KBM-7 (cell line): ENCODE measurements around the gene DHX32.
"Not testable (repeated sequence)": the region's sequence is repeated elsewhere in the genome, so short reads cannot be mapped to it uniquely, and the experiment has no call there.

Experiments
- DNase-seq: peaks from one replicate; pipeline ENCODE4 v3.0.0-alpha.2; 2015
- in situ Hi-C: fragments of 300-500 bp; cut with MboI; formaldehyde crosslinking; loops from 2 replicates; pipeline ENCODE4 v1.14.3; 2020; ENCODE audit warnings: low sequenced_read_pairs, low pct_unique_long_range_greater_than_20kb, mixed read lengths

The DHX32 gene

DNA sequence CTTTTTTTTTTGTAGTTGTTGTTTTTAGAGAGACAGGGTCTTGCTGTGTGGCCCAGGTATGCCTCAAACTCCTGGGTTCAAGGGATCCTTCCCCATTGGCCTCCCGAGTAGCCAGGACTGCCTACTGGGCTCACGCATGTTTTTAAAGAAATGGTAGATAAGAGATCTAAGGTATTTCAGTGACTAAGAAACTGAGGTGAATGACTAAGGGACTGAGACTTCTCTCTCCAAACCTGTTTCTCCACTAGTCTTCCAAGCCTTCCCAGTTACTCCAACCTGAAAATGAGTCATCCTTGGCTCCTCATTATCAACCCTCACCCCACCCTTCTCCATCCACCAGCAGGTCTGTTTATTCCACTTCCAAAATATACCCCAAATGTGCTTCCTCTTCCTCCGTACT lies 19.9 kb upstream of the DHX32 start:
- DNase-seq, in situ Hi-C loops: not testable (repeated sequence)

DNA sequence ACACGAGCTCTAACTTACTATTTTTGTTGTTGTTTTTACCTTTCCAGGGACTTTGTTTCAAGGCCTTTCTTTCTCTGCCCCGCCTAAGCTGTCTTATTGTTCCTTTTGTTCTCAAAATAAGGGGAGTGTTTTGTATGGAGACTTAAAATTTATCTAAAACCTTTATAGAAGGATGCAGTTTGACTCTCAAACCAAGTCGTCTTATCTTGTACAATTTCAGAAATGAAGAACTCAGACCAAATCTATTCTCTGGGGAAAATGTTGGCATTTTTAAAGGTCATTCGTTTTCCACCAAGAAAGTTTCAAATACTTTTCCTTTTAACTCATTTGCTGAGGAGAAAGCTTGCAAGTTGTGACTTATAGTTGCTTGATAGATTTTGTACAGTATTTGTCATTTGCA lies 16.2 kb upstream of the DHX32 start:
- in situ Hi-C loops, DNase-seq: not testable (repeated sequence)

DNA sequence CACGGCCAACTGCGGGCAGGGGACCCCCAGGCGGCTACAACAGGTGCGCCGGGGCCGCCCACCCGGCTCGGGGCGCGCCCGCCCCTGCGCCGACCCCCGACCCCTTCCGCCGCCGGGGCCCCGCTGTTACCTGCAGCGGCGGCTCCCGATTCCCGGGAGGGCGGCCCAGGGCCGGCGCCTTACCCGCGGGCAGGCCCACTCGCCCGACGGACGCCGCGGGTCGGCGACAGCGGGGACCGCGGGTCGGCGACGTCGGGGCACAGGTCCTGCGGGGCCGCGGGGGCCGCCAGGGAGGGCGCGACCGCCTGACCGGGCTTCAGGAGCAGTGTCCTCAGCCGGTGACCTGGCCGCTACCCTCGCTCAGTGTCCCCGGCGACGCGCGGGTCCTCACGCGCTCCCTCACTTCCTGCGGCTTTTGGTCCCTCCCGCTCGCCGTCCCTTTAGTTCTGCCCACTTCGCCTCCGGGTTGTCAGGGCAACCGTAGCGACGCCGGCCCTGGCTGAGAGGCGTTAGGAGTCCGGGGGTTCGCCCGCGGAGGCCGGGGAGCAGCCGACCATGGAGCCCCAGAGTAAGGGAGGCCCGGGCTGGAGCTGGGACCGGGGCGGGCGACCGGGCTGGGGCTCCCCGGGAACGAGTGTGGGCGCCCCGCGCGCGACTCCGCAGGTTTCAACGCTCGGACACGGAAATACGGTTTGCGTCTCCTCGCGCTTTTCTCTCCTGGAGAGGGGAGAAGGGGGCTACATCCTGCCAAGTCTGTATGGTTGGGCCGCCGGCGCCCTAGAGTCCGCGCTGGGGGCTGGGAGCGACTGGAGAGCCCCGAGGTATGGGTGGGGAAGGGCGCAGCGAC lies 15.2 kb upstream of the DHX32 start, which contains the start of gene FANK1:
TSS of gene FANK1 (plus strand) at position 477 of the 847 bp plus-strand sequence. CDS start at position 556, 79 bp downstream.
- DNase-seq: peak; percentile 82
- in situ Hi-C loops: not testable (repeated sequence)

DNA sequence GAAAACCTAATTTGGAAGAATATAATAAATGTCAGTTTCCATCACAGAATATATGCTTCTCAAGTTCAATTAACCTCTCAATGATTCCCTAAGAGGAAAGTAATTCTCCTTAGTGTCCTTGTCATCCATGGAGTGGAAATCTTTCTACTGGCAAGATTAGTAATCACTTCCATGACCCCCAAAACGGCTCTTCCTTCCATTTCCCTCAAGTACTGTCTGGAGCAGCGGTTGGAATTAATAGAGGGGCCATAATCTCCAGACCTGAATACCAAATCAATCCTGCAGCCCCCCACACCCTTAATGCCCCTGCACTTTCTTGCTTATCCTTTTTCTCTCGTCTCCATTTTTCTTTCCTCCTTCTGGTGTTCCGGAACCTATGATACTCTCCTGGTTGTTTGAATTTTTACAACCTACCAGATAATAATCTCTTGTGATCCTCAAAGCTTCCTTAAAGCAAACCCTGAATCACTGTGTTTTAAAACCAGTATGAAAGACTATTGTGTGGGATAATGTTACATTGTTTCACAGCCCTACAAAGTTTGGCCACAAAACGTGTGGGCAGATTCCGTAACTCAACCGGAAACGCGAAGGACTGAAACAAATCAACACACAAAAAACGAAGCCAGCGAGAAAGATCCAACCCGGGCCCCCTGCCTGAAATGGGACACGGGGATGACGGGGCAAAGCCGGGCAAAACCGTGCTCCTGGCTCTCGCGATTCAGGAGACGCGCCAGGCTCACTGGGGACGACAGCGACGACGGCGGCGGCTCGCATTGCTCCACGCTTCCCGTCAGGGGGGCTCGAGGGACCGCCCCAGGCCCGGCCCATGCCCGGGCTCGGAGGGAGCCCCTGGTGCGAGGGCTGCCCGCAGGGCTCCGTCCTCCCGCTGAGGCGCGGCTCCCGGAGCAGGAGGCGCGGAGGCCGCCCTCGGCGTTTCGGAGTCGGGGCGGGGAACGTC lies 14.3 kb upstream of the DHX32 start:
- peak; percentile 55 for DNase-seq
- in situ Hi-C loops: not testable (repeated sequence)

DNA sequence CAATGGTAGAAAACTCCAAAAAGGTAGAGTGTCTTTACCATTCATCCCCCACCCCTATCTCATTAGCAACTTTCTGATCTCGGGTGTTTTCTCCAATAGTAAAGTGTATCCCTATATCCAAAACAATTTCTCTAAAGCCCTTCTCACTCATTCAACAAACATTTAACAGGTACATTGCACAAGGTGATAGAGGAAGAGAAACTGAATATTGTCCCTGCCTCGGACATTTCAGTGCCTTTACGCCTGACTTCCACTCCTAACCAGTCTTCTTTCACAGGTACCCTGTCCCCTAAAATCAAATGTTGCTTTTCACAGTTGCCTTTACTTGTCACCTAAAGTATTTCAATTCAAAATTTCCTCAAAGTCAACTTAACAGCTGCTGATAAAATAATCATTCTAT lies 13.1 kb upstream of the DHX32 start:
- in situ Hi-C loops, DNase-seq: not testable (repeated sequence)

DNA sequence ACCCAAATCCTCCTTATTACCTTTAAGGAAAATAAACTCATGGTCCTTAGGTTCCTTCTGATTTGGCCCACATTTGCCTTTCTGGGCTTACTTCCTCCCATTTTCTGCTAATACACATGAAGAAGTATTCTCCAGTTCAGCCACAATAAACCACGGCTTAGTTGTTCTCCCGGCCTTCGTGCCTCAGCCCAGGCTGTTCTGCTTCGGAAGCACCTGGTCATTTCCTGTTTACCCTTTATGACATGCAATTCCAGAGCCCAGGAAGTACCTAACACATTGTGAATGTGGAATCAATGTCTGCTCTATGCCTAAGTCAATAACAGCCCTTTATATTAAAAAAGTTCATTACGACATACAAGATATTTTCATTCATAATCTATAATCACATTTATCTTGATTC lies 11.3 kb upstream of the DHX32 start:
- DNase-seq: peak; percentile 30
- in situ Hi-C loops: not testable (repeated sequence)

DNA sequence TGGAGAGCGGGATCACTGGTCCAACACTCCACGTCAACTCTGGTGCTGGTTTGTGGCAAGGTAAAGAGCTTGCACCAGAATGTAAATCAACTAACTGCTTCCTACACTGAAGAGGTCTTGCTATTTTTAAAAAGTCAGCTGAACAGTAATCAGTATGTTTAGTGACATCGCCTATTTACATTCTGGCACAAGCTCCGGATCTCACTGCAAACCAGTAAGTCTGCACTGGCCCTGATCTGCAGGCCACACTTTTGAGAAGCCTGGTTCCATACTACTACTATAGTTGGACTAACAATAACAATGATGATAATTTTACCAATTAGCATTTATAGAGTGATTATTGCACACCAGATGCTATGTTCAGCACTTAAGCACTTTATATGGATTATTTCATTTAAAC lies 8.3 kb upstream of the DHX32 start:
- in situ Hi-C loops, DNase-seq: not testable (repeated sequence)

DNA sequence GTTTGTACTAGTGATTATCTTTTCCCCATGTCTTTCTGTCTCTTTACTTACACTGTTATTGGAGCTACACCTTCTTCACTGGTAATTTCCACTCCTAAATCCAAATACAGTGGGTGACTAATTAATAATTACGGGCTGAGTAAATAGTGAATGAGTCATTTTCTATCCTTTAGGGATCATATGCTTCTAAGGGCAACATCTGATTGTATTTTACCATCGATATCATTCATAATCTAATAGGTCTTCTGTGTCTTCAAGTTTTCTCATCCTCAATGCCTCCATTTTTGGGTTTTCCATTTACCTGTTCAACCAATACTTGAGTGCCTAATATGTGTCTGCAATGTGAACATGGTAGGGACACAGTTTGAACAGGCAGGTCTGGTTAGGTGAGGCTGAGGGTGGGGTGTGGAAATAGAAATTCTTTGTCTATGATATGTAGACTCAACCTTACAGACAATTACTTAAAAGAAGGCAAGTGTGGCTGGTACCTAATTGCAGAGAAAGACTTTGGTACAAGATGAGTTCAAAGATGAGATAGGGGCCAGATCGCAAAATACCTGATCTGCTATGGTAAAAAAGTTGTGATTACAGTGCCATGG lies 5.9 kb upstream of the DHX32 start:
- in situ Hi-C loops: no loop called here
- no peak for DNase-seq

DNA sequence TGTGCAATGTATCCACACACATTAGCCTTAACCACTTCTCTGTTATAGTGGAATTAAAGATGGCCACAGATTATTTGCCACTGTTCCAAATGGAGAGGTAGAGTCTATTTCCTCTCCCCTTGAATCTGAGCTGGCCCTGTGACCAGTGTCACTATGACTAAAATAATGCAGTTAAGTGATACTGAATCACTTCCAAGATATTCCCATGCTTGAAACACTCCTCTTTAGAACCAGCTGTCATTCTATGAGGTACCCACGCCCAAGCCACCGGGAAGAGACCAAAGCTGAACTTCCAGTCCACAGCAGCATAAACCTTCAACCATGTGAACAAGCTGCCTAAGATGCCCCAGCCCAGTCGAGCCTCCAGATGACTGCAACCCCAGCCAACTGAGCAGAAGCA lies 2.1 kb upstream of the DHX32 start:
- in situ Hi-C loops: no loop called here
- DNase-seq: no peak

DNA sequence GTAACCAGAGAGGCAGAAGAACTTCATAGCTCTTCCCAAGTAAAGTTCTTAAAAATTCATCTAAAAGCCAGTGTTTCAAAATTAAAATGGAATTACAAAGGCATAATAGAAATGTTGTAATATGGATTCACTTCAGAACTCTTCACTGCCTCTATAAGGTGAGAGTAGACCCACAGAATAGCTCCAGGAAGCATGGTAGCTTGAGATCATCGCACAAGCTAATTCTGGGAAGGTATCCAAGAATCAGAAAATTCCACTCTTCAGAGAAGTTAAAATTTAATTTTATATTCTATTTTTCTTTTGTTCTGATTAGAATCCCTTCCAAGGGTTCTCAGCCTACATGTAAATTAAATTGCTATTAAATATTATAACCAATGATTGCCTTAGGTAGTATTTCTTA lies 1.5 kb upstream of the DHX32 start:
- in situ Hi-C loops: no loop called here
- DNase-seq: no peak

DNA sequence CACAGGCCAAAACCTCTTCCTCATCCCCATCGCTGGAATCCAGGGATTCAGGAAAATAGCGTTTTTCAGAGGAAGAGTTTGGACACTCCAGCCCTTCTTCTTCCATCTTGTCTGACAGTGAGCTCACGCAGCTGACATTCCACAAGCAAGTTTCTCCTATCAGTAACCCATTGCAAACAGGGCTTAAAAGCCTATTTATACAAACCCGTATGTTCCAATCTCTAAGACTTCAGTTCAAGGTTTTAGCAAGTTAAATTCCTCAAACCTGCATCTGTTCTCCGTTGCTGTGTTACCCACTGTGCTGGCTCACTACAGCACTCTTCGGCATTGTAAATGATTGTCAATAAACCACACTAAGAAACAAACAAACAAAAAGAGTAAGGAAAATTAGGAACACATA lies 373 bp downstream of the DHX32 start:
- no peak for DNase-seq
- in situ Hi-C loops: no loop called here

DNA sequence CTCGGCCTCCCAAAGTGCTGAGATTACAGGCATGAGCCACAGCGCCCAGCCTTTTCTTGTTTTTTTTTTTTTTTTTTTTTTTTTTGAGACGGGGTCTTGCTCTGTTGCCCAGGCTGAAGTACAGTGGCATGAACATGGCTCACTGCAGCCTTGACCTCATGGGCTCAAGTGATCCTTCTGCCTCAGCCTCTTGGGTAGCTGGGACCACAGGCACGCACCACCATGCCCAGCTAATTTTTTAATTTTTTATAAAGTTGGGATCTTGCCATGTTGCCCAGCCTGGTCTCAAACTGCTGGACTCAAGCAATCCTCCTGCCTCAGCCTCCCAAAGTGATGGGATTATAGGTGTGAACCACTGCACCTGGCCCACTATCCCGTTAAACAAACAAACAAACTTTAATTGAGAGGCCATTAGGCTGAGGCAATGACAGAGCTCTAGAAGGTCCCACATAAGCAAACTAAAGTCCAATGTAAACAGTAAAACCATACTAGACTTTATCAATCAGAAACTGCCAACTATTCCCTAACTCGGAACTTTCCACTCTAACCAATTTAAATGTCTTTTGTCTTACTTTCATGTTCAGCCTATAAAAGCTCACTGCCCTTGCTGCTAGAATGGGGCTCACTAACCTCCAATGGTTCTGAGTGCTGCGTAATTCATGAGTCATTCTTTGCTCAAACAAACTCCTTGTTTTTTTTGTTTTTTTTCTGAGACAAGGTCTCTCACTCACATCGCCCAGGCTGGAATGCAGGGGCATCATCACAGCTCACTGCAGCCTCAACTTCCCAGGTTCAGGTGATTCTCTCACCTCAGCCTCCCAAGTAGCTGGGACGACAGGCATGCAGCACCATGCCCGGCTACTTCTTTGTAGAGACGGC lies 1.9 kb downstream of the DHX32 start:
- in situ Hi-C loops: no loop called here

DNA sequence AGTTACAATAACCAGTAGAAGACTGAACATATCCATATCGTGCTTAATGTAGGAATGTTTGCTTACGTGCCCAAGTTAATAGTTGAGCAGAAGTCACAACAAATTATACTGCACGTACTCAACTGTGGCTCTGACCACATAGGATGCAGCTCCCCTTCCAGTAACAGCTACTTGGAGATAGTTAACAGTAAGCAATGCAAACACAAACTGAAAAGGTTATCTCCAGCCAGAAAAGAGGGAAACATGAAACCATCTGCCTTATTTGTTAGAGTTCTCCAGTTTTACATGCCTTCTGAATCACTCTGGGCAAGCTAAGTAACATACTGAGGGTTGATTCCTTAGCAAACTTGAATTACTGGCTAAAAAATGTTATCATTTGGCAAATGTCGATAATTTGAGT lies 9.8 kb downstream of the DHX32 start:
- in situ Hi-C loops: no loop called here
- DNase-seq: no peak

More for the DNA sequence above, 1.9 kb downstream of the DHX32 start:
- no peak for DNase-seq

DNA sequence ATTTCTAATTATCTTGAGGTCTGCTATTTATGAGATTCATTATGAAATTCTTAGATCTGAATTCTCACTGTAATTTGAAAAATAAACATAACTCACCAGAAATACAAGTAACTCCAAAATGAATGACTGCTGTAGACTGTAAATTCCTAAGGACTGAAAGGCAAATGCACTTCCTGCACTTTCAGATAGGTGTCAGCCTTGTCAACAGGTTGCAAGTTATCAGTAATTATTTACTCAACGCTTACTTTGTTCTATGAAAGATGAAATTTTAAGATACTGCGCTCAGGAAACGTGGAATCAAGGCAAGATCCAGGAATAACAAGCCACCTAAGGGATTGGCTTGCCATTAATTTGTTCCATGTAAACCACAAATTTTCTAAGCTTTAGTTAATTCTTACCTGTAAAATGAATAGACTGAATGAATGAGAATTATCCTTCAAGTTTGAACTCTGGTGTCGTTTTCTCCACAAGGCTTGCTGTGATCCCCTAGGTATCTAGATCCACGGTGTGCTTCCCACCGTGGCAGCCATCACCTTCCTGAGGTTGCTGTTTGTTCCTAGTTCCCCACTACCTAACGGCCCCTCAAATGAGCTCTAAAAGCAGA lies 12.6 kb downstream of the DHX32 start:
- in situ Hi-C loops: no loop called here
- peak; percentile 47 for DNase-seq

DNA sequence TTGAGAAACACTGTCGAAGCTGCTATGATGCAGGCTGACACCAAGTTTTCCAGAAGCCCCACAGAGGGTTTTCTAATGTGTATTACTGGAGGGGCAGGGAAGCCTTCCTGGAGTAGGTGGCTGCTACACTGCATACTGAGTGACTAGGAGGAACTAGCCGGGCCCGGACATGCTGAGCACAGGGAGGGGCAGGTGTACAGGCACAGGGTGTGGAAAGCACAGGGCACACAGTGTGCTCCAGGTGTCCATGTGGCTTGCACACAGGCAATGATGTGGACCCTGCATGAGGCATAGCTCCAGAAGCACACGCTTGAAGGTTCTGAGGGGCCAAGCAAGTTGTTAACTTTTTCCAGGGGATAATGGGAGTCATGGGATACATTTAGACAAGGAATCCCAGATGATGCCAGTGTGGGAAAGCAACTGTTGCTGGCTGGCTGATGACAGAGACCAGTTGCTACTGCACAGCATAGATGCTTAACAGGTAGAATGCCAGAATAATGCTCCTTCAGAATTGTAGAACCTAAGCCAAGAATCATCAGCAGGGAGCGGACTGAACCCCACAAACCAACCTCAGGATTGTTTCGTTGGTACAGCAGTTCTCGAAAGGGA lies 14.6 kb downstream of the DHX32 start:
- in situ Hi-C loops: no loop called here
- no peak for DNase-seq

DNA sequence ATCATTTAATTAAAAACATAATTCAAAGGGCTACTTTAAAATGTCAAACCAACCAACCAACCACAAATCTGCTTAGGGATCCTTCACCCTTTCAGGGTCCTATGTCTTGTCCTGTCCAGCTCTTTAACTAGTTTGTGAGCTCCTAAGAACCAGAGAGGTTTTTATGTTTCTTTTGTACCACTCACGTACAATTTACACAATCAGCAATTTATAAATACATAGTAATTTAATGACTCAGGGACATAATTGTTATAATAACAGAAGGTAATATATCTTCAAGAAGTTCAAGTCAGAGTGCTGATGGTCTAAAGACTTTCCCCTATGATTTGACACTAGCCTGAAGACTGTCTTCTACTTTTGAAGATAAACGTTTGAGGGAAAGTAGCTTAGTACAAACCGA lies 16.0 kb downstream of the DHX32 start:
- DNase-seq: no peak
- in situ Hi-C loops: no loop called here

DNA sequence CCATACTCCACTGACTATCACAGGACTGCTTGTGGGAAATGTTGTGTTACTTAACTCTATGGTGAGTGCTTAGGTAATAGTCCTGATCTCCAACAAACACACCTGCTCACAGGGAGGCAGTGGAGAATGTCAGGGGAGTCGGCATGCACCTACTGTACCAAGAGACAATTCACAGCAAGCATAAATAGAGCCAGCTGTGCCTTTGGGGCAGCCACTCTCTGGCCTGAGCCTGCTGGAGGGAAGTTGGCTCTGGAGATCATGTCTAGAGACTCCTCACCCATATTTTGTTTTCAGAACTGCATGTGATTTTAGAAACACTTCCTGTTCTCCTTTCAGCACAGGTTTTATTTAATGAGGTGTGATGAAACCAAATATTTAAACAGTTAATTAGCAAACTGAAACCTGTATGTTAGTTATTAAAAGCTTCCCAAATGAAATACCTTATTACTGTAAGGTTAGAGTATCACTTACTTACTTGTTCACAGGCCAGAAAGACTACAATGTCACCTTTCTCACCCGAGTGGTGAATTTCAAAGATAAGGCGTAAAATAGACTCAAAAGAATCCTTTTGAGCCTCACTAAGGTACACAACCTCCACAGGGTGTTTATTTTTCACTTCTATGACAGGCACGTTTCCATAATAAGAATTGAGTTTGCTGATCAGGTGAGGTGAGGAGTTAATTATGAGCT lies 21.8 kb downstream of the DHX32 start:
- peak; percentile 5 for DNase-seq
- in situ Hi-C loops: no loop called here
